A549 (cell line): ENCODE results near the gene TUBA8. TPM values are rescaled to one million over a fixed set of nuclear protein-coding genes. Genes with fewer than 3 reads are reported as not detected.
A peak's percentile ranks its signal among the peaks of the same experiment; 100 is the strongest.
"Not testable (repeated sequence)": the region's sequence is repeated elsewhere in the genome, so short reads cannot be mapped to it uniquely, and the experiment has no call there.

ENCODE experiments used
- ATAC-seq, 2 experiments: fragments of 200-7000 bp in 1 of 2; fragments of >200 bp in 1 of 2; cut with Nextera tagmentation in 1 of 2; cut with Tn5 transposase in 1 of 2; 3 replicates each; pipeline versions ENCODE4 v1.8.0 to v1.9.1; 2018 to 2020; ENCODE audit warnings: mild to moderate bottlenecking in 1 of 2, moderate library complexity in 1 of 2
- CTCF ChIA-PET: fragments of 300-600 bp; sonication (Branson Sonifier 250); formaldehyde crosslinking; extraction: SDS; loops from one replicate; lab custom pipeline; 2021; ENCODE audit warnings: antibody characterized with exemption, inconsistent platforms; lab: Yijun Ruan, JAX
- POLR2A ChIA-PET: fragments of 350-600 bp; formaldehyde crosslinking; extraction: SDS; loops from one replicate; lab custom pipeline; 2021; ENCODE audit warnings: antibody characterized with exemption, inconsistent platforms; lab: Yijun Ruan, JAX
- DNase-seq, 2 experiments: peaks; one replicate each; pipeline versions ENCODE4 v3.0.0 to v3.0.0-alpha.2; 2011 to 2016; ENCODE audit warnings: low read depth in 1 of 2, low spot score in 1 of 2
- FAIRE-seq: peaks from 2 replicates; lab custom pipeline; 2011; peaks lifted over from hg19 to GRCh38; lab: Jason Lieb, UNC
- H3K27ac ChIP-seq, 2 experiments: fragments of >200 bp; sonication (Bioruptor Twin); formaldehyde crosslinking; 3 replicates each; pipeline ENCODE4 v1.5.1; 2016 to 2017
- H3K4me1 ChIP-seq: fragments of >200 bp; sonication (Bioruptor Twin); formaldehyde crosslinking; 3 replicates; pipeline ENCODE4 v1.6.1; 2016
- H3K4me2 ChIP-seq: fragments of >200 bp; sonication (Bioruptor Twin); formaldehyde crosslinking; 3 replicates; pipeline ENCODE4 v1.6.1; 2016
- H3K4me3 ChIP-seq: fragments of >200 bp; sonication (Bioruptor Twin); formaldehyde crosslinking; 3 replicates; pipeline ENCODE4 v1.5.1; 2016
- H3K9me3 ChIP-seq: fragments of >200 bp; sonication (Bioruptor Twin); formaldehyde crosslinking; 3 replicates; pipeline ENCODE4 v1.6.1; 2016
- ATOH8 ChIP-seq: fragments of 250-450 bp; sonication (Bioruptor Pico); IDR thresholded peaks from 2 replicates; pipeline ENCODE4 v1.5.0; 2020; ENCODE audit warnings: low read depth, mild to moderate bottlenecking, moderate library complexity
- BHLHE40 ChIP-seq: IDR thresholded peaks from 2 replicates; pipeline ENCODE4 v1.6.1; 2012; ENCODE audit warnings: low read depth, low read length, inconsistent platforms
- CEBPB ChIP-seq, 2 experiments: fragments of >200 bp in 1 of 2; sonication (Bioruptor Twin) in 1 of 2; formaldehyde crosslinking in 1 of 2; IDR thresholded peaks; 2 replicates each; pipeline ENCODE4 v1.6.1; 2012 to 2016
- ESRRA ChIP-seq: fragments of 150-350 bp; IDR thresholded peaks from 2 replicates; pipeline ENCODE4 v1.6.1; 2014; ENCODE audit warnings: mild to moderate bottlenecking, low read length, borderline replicate concordance
- FOSB ChIP-seq: fragments of 250-450 bp; sonication (Bioruptor Pico); IDR thresholded peaks from 2 replicates; pipeline ENCODE4 v1.5.0; 2020; ENCODE audit warnings: mild to moderate bottlenecking, moderate library complexity
- FOSL2 ChIP-seq, 2 experiments: fragments of 450-650 bp in 1 of 2; fragments of >200 bp in 1 of 2; sonication (Bioruptor Twin) in 1 of 2; formaldehyde crosslinking; IDR thresholded peaks; 2 replicates each; pipeline versions ENCODE4 v1.5.0 to v1.6.1; 2016 to 2020; ENCODE audit warnings: mild to moderate bottlenecking in 1 of 2, moderate library complexity in 1 of 2
- HOXA7 ChIP-seq: fragments of 250-450 bp; sonication (Bioruptor Pico); IDR thresholded peaks from 2 replicates; pipeline ENCODE4 v1.5.0; 2020; ENCODE audit warnings: mild to moderate bottlenecking, moderate library complexity
- JUN ChIP-seq, 2 experiments: fragments of >200 bp; sonication (Bioruptor Twin); formaldehyde crosslinking; IDR thresholded peaks; 2 replicates in 1 of 2; 3 replicates in 1 of 2; pipeline ENCODE4 v1.6.1; 2016 to 2017
- KDM5A ChIP-seq: fragments of 200-600 bp; sonication (generic); IDR thresholded peaks from 2 replicates; pipeline ENCODE4 v1.6.1; 2016; ENCODE audit warnings: antibody characterized with exemption, mild to moderate bottlenecking
- MAFK ChIP-seq: fragments of 450-650 bp; IDR thresholded peaks from 2 replicates; pipeline ENCODE4 v1.6.1; 2014; ENCODE audit not compliant: partially characterized antibody
- MAX ChIP-seq: IDR thresholded peaks from 2 replicates; pipeline ENCODE4 v1.6.1; 2012
- MYC ChIP-seq: IDR thresholded peaks from 2 replicates; pipeline ENCODE4 v1.6.1; 2012; ENCODE audit warnings: mild to moderate bottlenecking, inconsistent platforms, low read length, improper control_type of control experiment, borderline replicate concordance
- NFE2L2 ChIP-seq: fragments of 150-350 bp; conservative IDR thresholded peaks from 2 replicates; pipeline ENCODE4 v1.6.1; 2014; ENCODE audit warnings: low read length
- RCOR1 ChIP-seq: fragments of 150-350 bp; IDR thresholded peaks from 2 replicates; pipeline ENCODE4 v1.6.1; 2014; ENCODE audit warnings: antibody characterized with exemption, low read length, low read depth
- REST ChIP-seq: fragments of 200-600 bp; sonication (generic); IDR thresholded peaks from 2 replicates; pipeline ENCODE4 v1.6.1; 2016; ENCODE audit warnings: antibody characterized with exemption, mild to moderate bottlenecking, moderate library complexity
- SMC3 ChIP-seq: fragments of >200 bp; sonication (Bioruptor Twin); formaldehyde crosslinking; IDR thresholded peaks from 3 replicates; pipeline ENCODE4 v1.6.1; 2018; ENCODE audit warnings: inconsistent platforms
- ZNF302 ChIP-seq: fragments of 250-450 bp; sonication (Bioruptor Pico); IDR thresholded peaks from 2 replicates; pipeline ENCODE4 v1.9.0; 2021; ENCODE audit warnings: inconsistent platforms, mild to moderate bottlenecking, moderate library complexity
- ZSCAN20 ChIP-seq: fragments of 250-450 bp; sonication (Bioruptor Pico); IDR thresholded peaks from 2 replicates; pipeline ENCODE4 v1.8.0; 2022; ENCODE audit warnings: mild to moderate bottlenecking, moderate library complexity
- WGBS: methylation state at CpG from one replicate; pipeline ENCODE4 v1.1.6; 2017; ENCODE audit errors: missing lambda C conversion rate; 5-methylcytosine and 5-hydroxymethylcytosine counted together
- polyA plus RNA-seq, 4 experiments: library from polyadenylated mRNA; depleted of rRNA in 3 of 4; stranded (reverse); fragments of >200 nt; fragmentation: RNase III in 1 of 4; extraction: RNeasy Plus Mini Kit Qiagen cat#74134 plus additional on column Dnase treatment in 1 of 4; gene quantifications; 2 replicates in 3 of 4; 3 replicates in 1 of 4; pipeline ENCODE4 v1.2.3, GENCODE V29; 2011 to 2017
- TF ChIP-seq, protein P1 (sequence below): fragments of >200 bp; sonication (Bioruptor Twin); formaldehyde crosslinking; IDR thresholded peaks from 3 replicates; pipeline ENCODE4 v1.6.1; 2016
- TF ChIP-seq, protein P2 (sequence below): fragments of >200 bp; sonication (Bioruptor Twin); formaldehyde crosslinking; IDR thresholded peaks from 2 replicates; pipeline ENCODE4 v1.6.1; 2016

The TUBA8 gene
- polyA plus RNA-seq, 2 of the 4 experiments (the other 2 are of a cell fraction): 0.13 to 0.66 TPM

- ATAC-seq (no peak), FAIRE-seq (no peak), DNase-seq (no peak)
- 89% methylated on average over 21 of the region's 21 CpGs for WGBS
- H3K4me1 ChIP-seq: no peaks in the 10 kb centered on the region
- no peaks in the 10 kb centered on the region for H3K9me3 ChIP-seq
- no peak overlapping the region for H3K27ac ChIP-seq
- no peak overlapping the region for H3K4me2 ChIP-seq
- ChIA-PET POLR2A (no interaction called here), CTCF (no interaction called here)
- no peak for TF ChIP-seq SMC3
- no peak for TF ChIP-seq KDM5A
- TF ChIP-seq NFE2L2: no peak
- TF ChIP-seq REST: no peak
- no peak for TF ChIP-seq FOSL2 (IDR thresholded peaks at IDR 0.05)
- TF ChIP-seq FOSL2 (CRISPR knock-in tag; IDR thresholded peaks at IDR 0.05): no peak
- TF ChIP-seq ZNF302 (CRISPR knock-in tag): no peak
- TF ChIP-seq, protein P1, sequence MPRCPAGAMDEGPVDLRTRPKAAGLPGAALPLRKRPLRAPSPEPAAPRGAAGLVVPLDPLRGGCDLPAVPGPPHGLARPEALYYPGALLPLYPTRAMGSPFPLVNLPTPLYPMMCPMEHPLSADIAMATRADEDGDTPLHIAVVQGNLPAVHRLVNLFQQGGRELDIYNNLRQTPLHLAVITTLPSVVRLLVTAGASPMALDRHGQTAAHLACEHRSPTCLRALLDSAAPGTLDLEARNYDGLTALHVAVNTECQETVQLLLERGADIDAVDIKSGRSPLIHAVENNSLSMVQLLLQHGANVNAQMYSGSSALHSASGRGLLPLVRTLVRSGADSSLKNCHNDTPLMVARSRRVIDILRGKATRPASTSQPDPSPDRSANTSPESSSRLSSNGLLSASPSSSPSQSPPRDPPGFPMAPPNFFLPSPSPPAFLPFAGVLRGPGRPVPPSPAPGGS: no peak
- TF ChIP-seq RCOR1: no peak
- TF ChIP-seq BHLHE40: no peak
- no peak for TF ChIP-seq ESRRA
- no peak for TF ChIP-seq ATOH8 (CRISPR knock-in tag)
- TF ChIP-seq MYC: no peak
- no peak for TF ChIP-seq JUN (IDR thresholded peaks at IDR 0.05)
- TF ChIP-seq MAX: no peak
- TF ChIP-seq ZSCAN20 (CRISPR knock-in tag): no peak
- no peak for TF ChIP-seq CEBPB (IDR thresholded peaks at IDR 0.05)
- no peak for TF ChIP-seq HOXA7 (CRISPR knock-in tag)
- TF ChIP-seq, protein P2, sequence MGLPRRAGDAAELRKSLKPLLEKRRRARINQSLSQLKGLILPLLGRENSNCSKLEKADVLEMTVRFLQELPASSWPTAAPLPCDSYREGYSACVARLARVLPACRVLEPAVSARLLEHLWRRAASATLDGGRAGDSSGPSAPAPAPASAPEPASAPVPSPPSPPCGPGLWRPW: no peak
- TF ChIP-seq FOSB (CRISPR knock-in tag): no peak
- no peak overlapping the region for H3K4me3 ChIP-seq
These were observed 26.1 kb downstream of the TUBA8 start for GRCh38 chr22:18136563-18137320.

DNA sequence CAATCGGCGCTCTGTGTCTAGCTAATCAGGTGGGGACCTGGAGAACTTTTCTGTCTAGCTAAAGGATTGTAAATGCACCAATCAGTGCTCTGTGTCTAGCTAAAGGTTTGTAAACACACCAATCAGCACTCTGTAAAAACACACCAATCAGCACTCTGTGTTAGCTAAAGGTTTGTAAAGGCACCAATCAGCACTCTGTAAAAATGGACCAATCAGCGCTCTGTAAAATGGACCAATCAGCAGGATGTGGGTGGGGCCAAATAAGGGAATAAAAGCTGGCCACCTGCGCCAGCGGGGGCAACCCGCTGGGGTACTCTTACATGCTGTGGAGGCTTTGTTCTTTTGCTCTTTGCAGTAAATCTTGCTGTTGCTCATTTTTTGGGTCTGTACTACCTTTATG, 30.4 kb downstream of the TUBA8 start:
- ATAC-seq, H3K4me3 ChIP-seq, H3K27ac ChIP-seq, POLR2A ChIA-PET, DNase-seq, H3K9me3 ChIP-seq, H3K4me1 ChIP-seq, FAIRE-seq, H3K4me2 ChIP-seq: not testable (repeated sequence)
- 88% methylated on average over 6 of the region's 6 CpGs for WGBS
- peak; percentile 5 for TF ChIP-seq MAFK
- CTCF ChIA-PET: interaction anchor here (0.5 to 1.2 kb wide), 3 partner anchors 15 to 392 kb away, joined by 3 to 4 read pairs (median 3); no protein-coding TSS in a partner anchor
